HTERT RPE-1 (cell line): ENCODE measurements around the gene SPPL3.
"Not testable (repeated sequence)": the region's sequence is repeated elsewhere in the genome, so short reads cannot be mapped to it uniquely, and the experiment has no call there.

Experiments
- in situ Hi-C: fragments of 300-500 bp; cut with MboI; formaldehyde crosslinking; loops from 4 replicates; pipeline ENCODE4 v1.14.3; 2020; ENCODE audit warnings: low sequenced_read_pairs

Gene SPPL3, protein sequence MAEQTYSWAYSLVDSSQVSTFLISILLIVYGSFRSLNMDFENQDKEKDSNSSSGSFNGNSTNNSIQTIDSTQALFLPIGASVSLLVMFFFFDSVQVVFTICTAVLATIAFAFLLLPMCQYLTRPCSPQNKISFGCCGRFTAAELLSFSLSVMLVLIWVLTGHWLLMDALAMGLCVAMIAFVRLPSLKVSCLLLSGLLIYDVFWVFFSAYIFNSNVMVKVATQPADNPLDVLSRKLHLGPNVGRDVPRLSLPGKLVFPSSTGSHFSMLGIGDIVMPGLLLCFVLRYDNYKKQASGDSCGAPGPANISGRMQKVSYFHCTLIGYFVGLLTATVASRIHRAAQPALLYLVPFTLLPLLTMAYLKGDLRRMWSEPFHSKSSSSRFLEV

GRCh38 chr12:120904197-120904773, at the start of gene SPPL3:
Gene SPPL3 (minus strand): TSS chr12:120904358. CDS start chr12:120903867, 491 bp downstream.
- in situ Hi-C loops: no loop called here

GRCh38 chr12:120950807-120951206, 46.6 kb upstream of the SPPL3 start:
- in situ Hi-C loops: no loop called here

DNA sequence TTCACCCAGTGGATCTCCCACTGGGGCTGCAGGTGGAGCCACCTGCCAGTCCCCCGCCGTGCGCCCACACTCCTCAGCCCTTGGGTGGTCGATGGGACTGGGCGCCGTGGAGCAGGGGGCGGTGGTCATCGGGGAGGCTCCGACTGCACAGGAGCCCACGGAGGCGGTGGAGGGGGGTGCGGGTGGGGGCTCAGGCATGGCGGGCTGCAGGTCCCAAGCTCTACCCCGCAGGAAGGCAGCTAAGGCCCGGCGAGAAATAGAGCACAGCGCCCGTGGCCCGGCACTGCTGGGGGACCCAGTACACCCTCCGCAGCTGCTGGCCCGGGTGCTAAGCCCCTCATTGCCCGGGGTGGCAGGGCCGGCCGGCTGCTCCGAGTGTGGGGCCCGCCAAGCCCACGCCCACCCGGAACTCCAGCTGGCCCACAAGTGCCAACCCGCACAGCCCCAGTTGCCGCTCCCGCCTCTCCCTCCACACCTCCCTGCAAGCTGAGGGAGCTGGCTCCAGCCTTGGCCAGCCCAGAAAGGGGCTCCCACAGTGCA, 46.2 kb upstream of the SPPL3 start:
- in situ Hi-C loops: not testable (repeated sequence)

GRCh38 chr12:120945516-120945915, 41.4 kb upstream of the SPPL3 start:
- in situ Hi-C loops: not testable (repeated sequence)

DNA sequence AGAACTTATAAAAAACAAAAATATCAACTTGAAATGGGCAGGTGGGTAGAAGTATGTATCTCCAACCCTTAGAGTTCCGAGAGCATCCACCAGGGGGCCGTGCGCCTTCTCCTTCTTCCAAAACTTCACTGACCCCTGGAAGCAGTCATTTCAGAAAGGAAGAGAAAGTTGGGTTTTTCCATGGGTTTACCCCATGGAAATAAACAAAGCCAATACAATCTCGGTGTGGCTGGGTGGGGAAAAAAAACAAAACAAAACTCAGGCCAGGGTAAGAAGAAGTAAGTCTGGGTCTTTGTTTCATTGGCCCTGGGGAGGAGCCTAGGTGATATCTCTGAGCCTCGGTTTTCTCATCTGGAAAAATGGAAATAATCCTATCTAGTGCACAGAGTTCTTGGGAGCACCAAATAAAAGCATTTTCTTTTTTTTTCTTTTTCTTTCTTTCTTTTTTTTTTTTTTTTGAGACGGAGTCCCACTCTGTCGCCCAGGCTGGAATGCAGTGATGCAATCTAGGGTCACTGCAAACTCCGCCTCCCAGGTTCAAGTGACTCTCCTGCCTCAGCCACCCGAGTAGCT, 40.6 kb upstream of the SPPL3 start:
- in situ Hi-C loops: no loop called here

- in situ Hi-C loops: no loop called here
Measured at GRCh38 chr12:120943482-120943881, 39.3 kb upstream of the SPPL3 start.

DNA sequence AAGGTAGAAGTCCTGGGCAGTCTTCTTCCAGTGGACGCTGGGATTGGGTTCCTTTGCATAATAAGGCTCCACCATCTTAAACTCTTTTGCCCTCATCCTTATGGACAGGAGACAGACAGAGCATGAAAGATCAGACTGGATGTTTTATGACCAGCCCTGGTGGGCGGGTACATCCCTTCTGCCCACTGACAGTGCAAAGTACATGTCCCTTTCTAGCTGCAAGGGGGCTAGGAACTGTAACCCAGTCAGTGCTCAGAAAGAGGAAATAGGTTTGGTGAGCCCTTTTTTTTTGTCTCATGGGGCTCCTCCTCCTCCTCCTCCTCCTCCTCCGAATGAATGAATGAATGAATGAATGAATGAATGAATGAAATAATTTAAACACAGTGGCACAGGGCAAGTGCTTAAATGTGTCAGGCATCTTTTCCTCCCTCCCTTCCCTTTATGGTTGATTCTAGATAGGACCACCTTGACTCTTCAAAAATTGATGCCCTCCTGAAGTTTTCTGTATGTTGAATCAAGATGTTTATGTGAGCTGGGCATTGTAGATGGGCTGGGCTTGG, 37.8 kb upstream of the SPPL3 start:
- in situ Hi-C loops: no loop called here

GRCh38 chr12:120941412-120941811, 37.3 kb upstream of the SPPL3 start:
- in situ Hi-C loops: no loop called here

GRCh38 chr12:120940799-120941198, 36.6 kb upstream of the SPPL3 start:
- in situ Hi-C loops: no loop called here

DNA sequence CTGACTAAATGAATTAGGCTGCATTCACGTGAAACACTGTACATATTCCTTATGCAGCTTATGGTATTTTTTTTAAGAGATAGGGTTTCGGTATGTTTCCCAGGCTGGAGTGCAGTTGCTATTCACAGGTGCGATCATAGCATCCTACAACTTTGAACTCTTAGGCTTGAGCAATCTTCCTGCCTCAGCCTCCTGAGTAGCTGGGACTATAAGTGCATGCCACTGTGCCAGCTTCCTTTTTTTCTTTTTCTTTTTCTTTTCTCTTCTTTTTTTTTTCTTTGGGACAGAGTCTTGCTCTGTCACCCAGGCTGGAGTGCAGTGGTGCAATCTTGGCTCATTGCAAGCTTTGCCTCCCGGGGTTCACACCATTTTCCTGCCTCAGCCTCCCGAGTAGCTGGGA, 35.8 kb upstream of the SPPL3 start:
- in situ Hi-C loops: no loop called here

DNA sequence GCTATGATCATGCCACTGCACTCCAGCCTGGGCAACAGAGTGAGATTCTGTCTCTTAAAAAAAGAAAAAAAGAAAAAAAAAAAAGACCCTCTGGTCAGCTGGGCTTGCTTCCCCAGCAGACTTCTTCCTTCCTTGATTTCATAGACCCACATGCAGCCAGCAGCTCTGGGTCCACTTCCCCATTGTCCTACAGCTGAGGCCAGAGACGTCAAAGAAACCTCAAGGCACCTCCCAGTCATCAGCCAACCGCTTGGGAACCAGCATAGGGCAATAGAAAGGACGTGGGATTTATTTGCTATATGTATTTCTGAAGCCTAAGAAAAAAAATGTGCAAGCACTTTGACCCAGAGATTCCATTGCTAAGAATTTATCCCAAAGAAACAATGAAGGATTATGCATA, 35.4 kb upstream of the SPPL3 start:
- in situ Hi-C loops: no loop called here

GRCh38 chr12:120938496-120938895, 34.3 kb upstream of the SPPL3 start:
- in situ Hi-C loops: no loop called here

- in situ Hi-C loops: no loop called here
Measured at GRCh38 chr12:120936197-120936596, 32.0 kb upstream of the SPPL3 start.

GRCh38 chr12:120933786-120934185, 29.6 kb upstream of the SPPL3 start:
- in situ Hi-C loops: no loop called here

- in situ Hi-C loops: no loop called here
Measured at GRCh38 chr12:120932956-120933526, 28.9 kb upstream of the SPPL3 start.

- in situ Hi-C loops: no loop called here
Measured at GRCh38 chr12:120932058-120932457, 27.9 kb upstream of the SPPL3 start.

GRCh38 chr12:120930032-120930431, 25.9 kb upstream of the SPPL3 start:
- in situ Hi-C loops: no loop called here

GRCh38 chr12:120928864-120929652, 24.9 kb upstream of the SPPL3 start:
- in situ Hi-C loops: no loop called here

GRCh38 chr12:120925740-120926563, 21.8 kb upstream of the SPPL3 start:
- in situ Hi-C loops: no loop called here

DNA sequence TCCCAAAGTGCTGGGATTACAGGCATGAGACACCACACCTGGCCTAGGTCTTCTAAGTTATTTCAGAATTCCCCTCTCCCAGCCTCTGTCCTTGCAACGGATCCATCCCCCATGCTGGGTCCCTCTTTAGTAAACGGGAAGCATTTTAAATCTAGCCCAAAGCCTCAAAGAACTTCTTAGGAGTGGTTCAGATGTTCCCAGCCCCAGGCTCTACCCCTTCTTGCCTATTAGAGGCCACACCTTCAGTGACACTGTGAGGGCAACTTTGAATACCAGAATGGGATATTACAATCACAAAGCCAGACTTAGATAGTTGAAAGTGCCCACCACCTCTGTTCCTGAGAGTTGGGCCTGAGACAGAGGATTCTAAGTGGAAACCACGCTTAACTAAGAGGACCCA, 18.1 kb upstream of the SPPL3 start:
- in situ Hi-C loops: no loop called here
